ENCODE data around the gene CREB5.

The CREB5 gene

GRCh38 chr7:28447071-28447470 lies 34.8 kb downstream of the CREB5 start:
- Histone ChIP-seq H3K23ac (ENCODE audit: low read length in 2 of 2) (no peak overlapping the region), H2AFZ (ENCODE audit: low read depth, low read length) (no peak overlapping the region), H3K9ac (ENCODE audit: low read length) (no peak overlapping the region), H3K4me1 (ENCODE audit: control insufficient read depth, insufficient read depth, low read depth, low read length) (no peaks in the 10 kb centered on the region), H3K18ac (ENCODE audit: low read depth in 1 of 2, low read length in 2 of 2) (no peak overlapping the region), H3K9me3 (ENCODE audit: control insufficient read depth, low read length) (no peaks in the 10 kb centered on the region), H2BK120ac (ENCODE audit: low read depth, low read length) (no peak overlapping the region), H3K4me2 (ENCODE audit: low read length, poor library complexity, severe bottlenecking) (no peak overlapping the region), H3K27me3 (ENCODE audit: control insufficient read depth in 1 of 2, insufficient read depth in 1 of 2, low read length in 2 of 2) (peaks cover 0 to 3% of the 10 kb centered on the region in 2 experiments), H2BK15ac (ENCODE audit: low read depth, poor library complexity, severe bottlenecking) (no peak overlapping the region), H2BK5ac (ENCODE audit: low read depth, low read length, poor library complexity, severe bottlenecking) (no peak overlapping the region), H3K27ac (ENCODE audit: low read length, poor library complexity, severe bottlenecking) (no peak overlapping the region), H4K8ac (ENCODE audit: low read length) (no peak overlapping the region), H3K14ac (ENCODE audit: low read length in 2 of 2) (no peak overlapping the region), H3K4me3 (ENCODE audit: insufficient read depth in 1 of 2, low read depth in 1 of 2, low read length in 2 of 2) (no peak overlapping the region), H2AK5ac (ENCODE audit: low read length, severe bottlenecking) (no peak overlapping the region), H3K36me3 (ENCODE audit: control insufficient read depth in 1 of 2, insufficient read depth in 2 of 2, low read depth in 1 of 2, low read length in 2 of 2) (no peaks in the 10 kb centered on the region), H3K4ac (ENCODE audit: low read depth in 1 of 2, low read length in 2 of 2) (no peak overlapping the region), H3K79me1 (replicated peaks; ENCODE audit: low read length, poor library complexity, severe bottlenecking) (peaks cover 5% of the 10 kb centered on the region), H2BK12ac (ENCODE audit: low read length in 2 of 2) (no peak overlapping the region), H4K91ac (ENCODE audit: low read length) (no peak overlapping the region)
- WGBS, result 97% methylated on average over 5 of the region's 5 CpGs
- DNase-seq, result no peak

DNA sequence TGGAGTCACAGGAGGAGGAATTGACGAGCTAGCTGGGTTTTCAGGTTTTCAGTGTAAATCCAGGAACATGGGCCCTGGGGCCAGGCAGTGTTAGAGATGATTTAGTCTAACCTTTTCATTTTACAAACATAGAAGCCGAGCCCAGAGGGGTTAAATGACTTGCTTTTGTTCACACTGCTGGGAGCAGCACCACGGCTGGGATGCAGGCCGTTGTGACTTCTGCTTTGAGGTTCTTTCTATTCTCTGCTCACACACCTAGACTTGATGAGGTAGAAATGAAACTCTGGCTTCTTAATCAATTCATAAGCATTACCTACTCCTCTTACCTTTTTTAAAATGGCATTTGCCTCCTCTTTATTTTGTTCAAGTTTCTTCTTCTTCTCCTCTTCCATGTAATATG lies 36.4 kb downstream of the CREB5 start:
- H3K27me3 ChIP-seq (ENCODE audit: control insufficient read depth in 1 of 2, insufficient read depth in 1 of 2, low read length in 2 of 2), result peaks cover 0 to 3% of the 10 kb centered on the region in 2 experiments
- WGBS, result 50% methylated on average over 2 of the region's 4 CpGs
- no peak overlapping the region for H4K91ac ChIP-seq (ENCODE audit: low read length)
- no peak overlapping the region for H3K9ac ChIP-seq (ENCODE audit: low read length)
- H3K4me1 ChIP-seq (ENCODE audit: control insufficient read depth, insufficient read depth, low read depth, low read length), result no peaks in the 10 kb centered on the region
- H2BK120ac ChIP-seq (ENCODE audit: low read depth, low read length), result no peak overlapping the region
- H3K4me2 ChIP-seq (ENCODE audit: low read length, poor library complexity, severe bottlenecking), result no peak overlapping the region
- H3K36me3 ChIP-seq (ENCODE audit: control insufficient read depth in 1 of 2, insufficient read depth in 2 of 2, low read depth in 1 of 2, low read length in 2 of 2), result no peaks in the 10 kb centered on the region
- H2AK5ac ChIP-seq (ENCODE audit: low read length, severe bottlenecking), result no peak overlapping the region
- H3K27ac ChIP-seq (ENCODE audit: low read length, poor library complexity, severe bottlenecking), result no peak overlapping the region
- H4K8ac ChIP-seq (ENCODE audit: low read length), result no peak overlapping the region
- H2AFZ ChIP-seq (ENCODE audit: low read depth, low read length), result no peak overlapping the region
- no peak overlapping the region for H3K18ac ChIP-seq (ENCODE audit: low read depth in 1 of 2, low read length in 2 of 2)
- no peak overlapping the region for H2BK12ac ChIP-seq (ENCODE audit: low read length in 2 of 2)
- no peak overlapping the region for H3K4ac ChIP-seq (ENCODE audit: low read depth in 1 of 2, low read length in 2 of 2)
- no peak overlapping the region for H3K14ac ChIP-seq (ENCODE audit: low read length in 2 of 2)
- no peaks in the 10 kb centered on the region for H3K9me3 ChIP-seq (ENCODE audit: control insufficient read depth, low read length)
- peaks cover 4% of the 10 kb centered on the region for H3K79me1 ChIP-seq (replicated peaks; ENCODE audit: low read length, poor library complexity, severe bottlenecking)
- H3K4me3 ChIP-seq (ENCODE audit: insufficient read depth in 1 of 2, low read depth in 1 of 2, low read length in 2 of 2), result no peak overlapping the region
- H2BK15ac ChIP-seq (ENCODE audit: low read depth, poor library complexity, severe bottlenecking), result no peak overlapping the region
- H2BK5ac ChIP-seq (ENCODE audit: low read depth, low read length, poor library complexity, severe bottlenecking), result no peak overlapping the region
- no peak for DNase-seq
- H3K23ac ChIP-seq (ENCODE audit: low read length in 2 of 2), result no peak overlapping the region

- H3K14ac ChIP-seq (ENCODE audit: low read length in 2 of 2), result no peak overlapping the region
- H3K27me3 ChIP-seq (ENCODE audit: control insufficient read depth in 1 of 2, insufficient read depth in 1 of 2, low read length in 2 of 2), result no peaks in the 10 kb centered on the region
- no peak overlapping the region for H2BK120ac ChIP-seq (ENCODE audit: low read depth, low read length)
- no peaks in the 10 kb centered on the region for H3K9me3 ChIP-seq (ENCODE audit: control insufficient read depth, low read length)
- H3K18ac ChIP-seq (ENCODE audit: low read depth in 1 of 2, low read length in 2 of 2), result no peak overlapping the region
- no peak overlapping the region for H2BK12ac ChIP-seq (ENCODE audit: low read length in 2 of 2)
- no peak overlapping the region for H3K4me2 ChIP-seq (ENCODE audit: low read length, poor library complexity, severe bottlenecking)
- H3K79me1 ChIP-seq (replicated peaks; ENCODE audit: low read length, poor library complexity, severe bottlenecking), result peaks cover 8% of the 10 kb centered on the region
- no peaks in the 10 kb centered on the region for H3K36me3 ChIP-seq (ENCODE audit: control insufficient read depth in 1 of 2, insufficient read depth in 2 of 2, low read depth in 1 of 2, low read length in 2 of 2)
- H3K27ac ChIP-seq (ENCODE audit: low read length, poor library complexity, severe bottlenecking), result no peak overlapping the region
- H2BK5ac ChIP-seq (ENCODE audit: low read depth, low read length, poor library complexity, severe bottlenecking), result no peak overlapping the region
- WGBS, result 92% methylated on average over 2 of the region's 2 CpGs
- H4K8ac ChIP-seq (ENCODE audit: low read length), result no peak overlapping the region
- H3K4me1 ChIP-seq (ENCODE audit: control insufficient read depth, insufficient read depth, low read depth, low read length), result no peaks in the 10 kb centered on the region
- H2AK5ac ChIP-seq (ENCODE audit: low read length, severe bottlenecking), result no peak overlapping the region
- H3K23ac ChIP-seq (ENCODE audit: low read length in 2 of 2), result no peak overlapping the region
- no peak for DNase-seq
- no peak overlapping the region for H3K4ac ChIP-seq (ENCODE audit: low read depth in 1 of 2, low read length in 2 of 2)
- no peak overlapping the region for H3K9ac ChIP-seq (ENCODE audit: low read length)
- H2BK15ac ChIP-seq (ENCODE audit: low read depth, poor library complexity, severe bottlenecking), result no peak overlapping the region
- H3K4me3 ChIP-seq (ENCODE audit: insufficient read depth in 1 of 2, low read depth in 1 of 2, low read length in 2 of 2), result no peak overlapping the region
- H2AFZ ChIP-seq (ENCODE audit: low read depth, low read length), result no peak overlapping the region
- H4K91ac ChIP-seq (ENCODE audit: low read length), result no peak overlapping the region
Observed at GRCh38 chr7:28452681-28453080, 40.4 kb downstream of the CREB5 start.

DNA sequence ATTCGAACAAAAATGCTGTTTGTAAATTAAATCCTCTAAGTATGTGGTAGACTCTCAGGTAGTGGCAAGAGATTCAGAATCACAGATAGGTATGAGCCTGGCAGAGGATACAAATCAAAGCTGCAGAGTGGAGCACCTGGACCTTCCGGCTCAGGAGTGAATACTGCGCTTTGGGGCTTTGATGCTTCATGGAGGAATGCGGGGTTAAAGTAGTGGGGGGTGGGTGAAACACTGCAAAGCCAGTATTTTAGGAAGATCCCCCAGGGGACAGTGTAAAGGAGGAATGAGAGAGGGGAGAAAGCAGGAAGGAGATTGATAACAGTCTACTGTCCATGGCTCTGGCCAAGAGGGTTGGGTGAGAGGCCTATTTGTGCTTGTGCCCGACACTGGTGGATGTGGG lies 43.2 kb downstream of the CREB5 start:
- no peaks in the 10 kb centered on the region for H3K36me3 ChIP-seq (ENCODE audit: control insufficient read depth in 1 of 2, insufficient read depth in 2 of 2, low read depth in 1 of 2, low read length in 2 of 2)
- H4K8ac ChIP-seq (ENCODE audit: low read length), result no peak overlapping the region
- no peak overlapping the region for H3K14ac ChIP-seq (ENCODE audit: low read length in 2 of 2)
- no peak overlapping the region for H3K4ac ChIP-seq (ENCODE audit: low read depth in 1 of 2, low read length in 2 of 2)
- no peak overlapping the region for H3K27ac ChIP-seq (ENCODE audit: low read length, poor library complexity, severe bottlenecking)
- H3K79me1 ChIP-seq (replicated peaks; ENCODE audit: low read length, poor library complexity, severe bottlenecking), result peaks cover 14% of the 10 kb centered on the region
- no peak overlapping the region for H2BK5ac ChIP-seq (ENCODE audit: low read depth, low read length, poor library complexity, severe bottlenecking)
- H2BK15ac ChIP-seq (ENCODE audit: low read depth, poor library complexity, severe bottlenecking), result no peak overlapping the region
- no peak overlapping the region for H3K18ac ChIP-seq (ENCODE audit: low read depth in 1 of 2, low read length in 2 of 2)
- H3K9me3 ChIP-seq (ENCODE audit: control insufficient read depth, low read length), result no peaks in the 10 kb centered on the region
- no peak overlapping the region for H2BK120ac ChIP-seq (ENCODE audit: low read depth, low read length)
- no peak overlapping the region for H4K91ac ChIP-seq (ENCODE audit: low read length)
- no peak for DNase-seq
- no peak overlapping the region for H3K4me2 ChIP-seq (ENCODE audit: low read length, poor library complexity, severe bottlenecking)
- no peak overlapping the region for H3K23ac ChIP-seq (ENCODE audit: low read length in 2 of 2)
- no peaks in the 10 kb centered on the region for H3K27me3 ChIP-seq (ENCODE audit: control insufficient read depth in 1 of 2, insufficient read depth in 1 of 2, low read length in 2 of 2)
- H2AFZ ChIP-seq (ENCODE audit: low read depth, low read length), result no peak overlapping the region
- no peak overlapping the region for H2BK12ac ChIP-seq (ENCODE audit: low read length in 2 of 2)
- WGBS, result 80% methylated on average over 5 of the region's 5 CpGs
- peaks cover 2% of the 10 kb centered on the region for H3K4me1 ChIP-seq (ENCODE audit: control insufficient read depth, insufficient read depth, low read depth, low read length)
- H3K4me3 ChIP-seq (ENCODE audit: insufficient read depth in 1 of 2, low read depth in 1 of 2, low read length in 2 of 2), result no peak overlapping the region
- H2AK5ac ChIP-seq (ENCODE audit: low read length, severe bottlenecking), result no peak overlapping the region
- H3K9ac ChIP-seq (ENCODE audit: low read length), result no peak overlapping the region

All from mesenchymal stem cell (in vitro differentiated cells and primary cell).